GM10266 (cell line): ENCODE data around the gene ZBTB17.
"Not testable (repeated sequence)": the region's sequence is repeated elsewhere in the genome, so short reads cannot be mapped to it uniquely, and the experiment has no call there.

Experiments
- DNase-seq: peaks from one replicate; pipeline ENCODE4 v3.0.0; 2012; ENCODE audit errors: extremely low spot score
- CTCF ChIP-seq: IDR thresholded peaks from 2 replicates; pipeline ENCODE4 v1.5.1; 2012; ENCODE audit warnings: mild to moderate bottlenecking, low read depth; ENCODE audit not compliant: control insufficient read depth, insufficient read depth; ENCODE audit errors: missing control alignments

Gene ZBTB17

GRCh38 chr1:15908597-15908996 lies 67.3 kb downstream of the ZBTB17 start:
- TF ChIP-seq CTCF: no peak
- no peak for DNase-seq

DNA sequence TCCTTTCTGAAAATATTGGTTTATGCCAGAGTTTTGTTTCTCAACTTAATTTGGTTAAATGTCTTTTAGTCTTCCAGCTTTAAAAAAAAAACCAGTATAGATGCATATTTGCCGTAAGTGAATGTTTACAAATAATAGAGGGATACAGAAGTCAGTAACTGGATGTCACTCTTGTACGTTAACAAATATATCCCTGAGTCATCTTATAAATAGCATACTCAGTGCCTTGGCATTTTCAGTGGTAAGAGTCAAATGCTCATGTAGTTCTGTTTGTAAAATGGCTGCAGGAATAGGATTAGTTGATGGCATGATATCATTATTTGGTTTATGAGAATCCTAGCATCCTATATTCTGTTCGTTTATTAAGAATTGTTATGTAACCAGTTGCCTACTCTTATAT lies 73.0 kb downstream of the ZBTB17 start:
- DNase-seq: no peak
- no peak for TF ChIP-seq CTCF

- DNase-seq: no peak
- no peak for TF ChIP-seq CTCF
Observed at GRCh38 chr1:15900662-15901279, 75.1 kb downstream of the ZBTB17 start.

DNA sequence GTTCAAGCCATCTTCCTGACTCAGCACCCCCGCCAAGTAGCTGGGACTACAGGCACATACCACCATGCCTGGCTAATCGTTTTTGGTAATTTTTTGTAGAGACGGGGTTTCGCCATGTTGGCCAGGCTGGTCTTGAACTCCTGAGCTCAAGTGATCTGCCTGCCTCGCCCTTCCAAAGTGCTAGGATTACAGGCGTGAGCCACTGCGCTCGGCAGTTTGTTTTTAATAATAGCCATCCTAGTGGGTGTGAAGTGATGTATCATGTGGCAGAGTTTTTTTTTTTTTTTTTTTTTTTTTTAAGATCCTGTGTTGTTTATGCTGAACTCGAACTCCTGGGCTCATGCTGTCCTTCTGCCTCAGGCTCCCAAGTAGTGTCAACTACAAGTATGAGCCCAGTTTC lies 76.6 kb downstream of the ZBTB17 start:
- no peak for DNase-seq
- no peak for TF ChIP-seq CTCF

DNA sequence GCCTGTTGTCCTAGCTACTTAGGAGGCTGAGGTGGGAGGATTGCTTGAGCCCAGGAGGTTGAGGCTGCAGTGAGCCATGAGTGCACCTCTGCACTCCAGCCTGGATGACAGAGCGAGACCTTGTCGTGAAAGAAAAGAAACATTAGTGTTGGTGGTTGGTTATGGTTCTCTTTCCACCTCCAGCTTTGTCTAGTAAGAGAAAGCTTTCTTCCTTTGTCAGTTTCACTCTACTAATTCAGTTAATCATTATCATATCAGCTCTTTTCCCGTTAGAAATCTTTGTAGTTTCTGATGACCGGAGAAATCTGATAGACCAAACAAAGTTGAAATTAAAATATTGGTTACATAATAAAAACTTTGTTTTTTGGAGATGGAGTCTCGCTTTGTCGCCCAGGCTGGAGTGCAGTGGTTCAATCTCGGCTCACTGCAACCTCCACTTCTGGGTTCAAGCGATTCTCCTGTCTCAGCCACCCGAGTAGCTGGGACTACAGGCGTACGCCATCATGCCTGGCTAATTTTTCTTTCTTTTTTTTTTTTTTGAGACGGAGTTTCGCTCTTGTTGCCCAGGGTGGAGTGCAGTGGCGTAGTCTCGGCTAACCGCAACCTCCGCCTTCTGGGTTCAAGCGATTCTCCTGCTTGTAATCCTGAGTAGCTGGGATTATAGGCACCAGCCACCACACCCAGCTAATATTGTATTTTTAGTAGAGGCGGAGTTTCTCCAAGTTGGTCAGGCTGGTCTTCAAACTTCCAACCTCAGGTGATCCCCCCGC lies 78.9 kb downstream of the ZBTB17 start:
- DNase-seq: not testable (repeated sequence)

GRCh38 chr1:15895233-15895632 lies 80.7 kb downstream of the ZBTB17 start:
- DNase-seq: no peak
- TF ChIP-seq CTCF: no peak

- not testable (repeated sequence) for DNase-seq
Observed at GRCh38 chr1:15892857-15893599, 82.9 kb downstream of the ZBTB17 start.
